IPS-18a (cell line): ENCODE measurements around the gene CCNY.

Source experiments
- H3K27ac ChIP-seq: one replicate; pipeline ENCODE4 v1.5.1; 2013; ENCODE audit warnings: low read length
- H3K27me3 ChIP-seq: one replicate; pipeline ENCODE4 v1.6.1; 2013; ENCODE audit warnings: mild to moderate bottlenecking, low read length; ENCODE audit not compliant: control insufficient read depth, insufficient read depth
- H3K36me3 ChIP-seq: one replicate; pipeline ENCODE4 v1.6.1; 2013; ENCODE audit warnings: low read depth, low read length; ENCODE audit not compliant: control insufficient read depth
- H3K4me1 ChIP-seq: one replicate; pipeline ENCODE4 v1.6.1; 2013; ENCODE audit warnings: low read depth, low read length; ENCODE audit not compliant: control insufficient read depth
- H3K4me3 ChIP-seq: one replicate; pipeline ENCODE4 v1.5.1; 2013; ENCODE audit warnings: low read length
- H3K9ac ChIP-seq: one replicate; pipeline ENCODE4 v1.6.1; 2013; ENCODE audit warnings: mild to moderate bottlenecking, low read length, moderate library complexity
- H3K9me3 ChIP-seq: one replicate; pipeline ENCODE4 v1.6.1; 2013; ENCODE audit warnings: low read depth, low read length; ENCODE audit not compliant: control insufficient read depth

Gene CCNY

GRCh38 chr10:35579116-35579515 is 242.8 kb downstream of the CCNY start:
- H3K27ac ChIP-seq = no peak overlapping the region
- H3K9ac ChIP-seq = no peak overlapping the region
- no peaks in the 10 kb centered on the region for H3K27me3 ChIP-seq
- no peaks in the 10 kb centered on the region for H3K36me3 ChIP-seq
- H3K9me3 ChIP-seq = no peaks in the 10 kb centered on the region
- no peak overlapping the region for H3K4me3 ChIP-seq
- H3K4me1 ChIP-seq = no peaks in the 10 kb centered on the region

- H3K27ac ChIP-seq = no peak overlapping the region
- no peak overlapping the region for H3K9ac ChIP-seq
- H3K27me3 ChIP-seq = no peaks in the 10 kb centered on the region
- H3K36me3 ChIP-seq = no peaks in the 10 kb centered on the region
- no peaks in the 10 kb centered on the region for H3K9me3 ChIP-seq
- no peak overlapping the region for H3K4me3 ChIP-seq
- no peaks in the 10 kb centered on the region for H3K4me1 ChIP-seq
Measured at GRCh38 chr10:35579726-35580422, 243.6 kb downstream of the CCNY start.

- Histone ChIP-seq H3K9ac (no peak overlapping the region), H3K36me3 (no peaks in the 10 kb centered on the region), H3K27me3 (no peaks in the 10 kb centered on the region), H3K4me1 (no peaks in the 10 kb centered on the region), H3K9me3 (no peaks in the 10 kb centered on the region), H3K27ac (no peak overlapping the region), H3K4me3 (no peak overlapping the region)
Measured at GRCh38 chr10:35580423-35580770, 244.1 kb downstream of the CCNY start.

GRCh38 chr10:35581655-35582054 is 245.3 kb downstream of the CCNY start:
- H3K4me3 ChIP-seq = no peak overlapping the region
- no peak overlapping the region for H3K27ac ChIP-seq
- no peaks in the 10 kb centered on the region for H3K4me1 ChIP-seq
- H3K9ac ChIP-seq = no peak overlapping the region
- H3K27me3 ChIP-seq = no peaks in the 10 kb centered on the region
- no peaks in the 10 kb centered on the region for H3K9me3 ChIP-seq
- H3K36me3 ChIP-seq = no peaks in the 10 kb centered on the region

- H3K9ac ChIP-seq = no peak overlapping the region
- no peaks in the 10 kb centered on the region for H3K9me3 ChIP-seq
- no peaks in the 10 kb centered on the region for H3K27me3 ChIP-seq
- H3K4me3 ChIP-seq = no peak overlapping the region
- H3K36me3 ChIP-seq = no peaks in the 10 kb centered on the region
- no peaks in the 10 kb centered on the region for H3K4me1 ChIP-seq
- no peak overlapping the region for H3K27ac ChIP-seq
Measured at GRCh38 chr10:35584946-35585345, 248.6 kb downstream of the CCNY start.

GRCh38 chr10:35585356-35585755 is 249.0 kb downstream of the CCNY start:
- Histone ChIP-seq H3K4me3 (no peak overlapping the region), H3K9ac (no peak overlapping the region), H3K27ac (no peak overlapping the region), H3K36me3 (no peaks in the 10 kb centered on the region), H3K27me3 (no peaks in the 10 kb centered on the region), H3K4me1 (no peaks in the 10 kb centered on the region), H3K9me3 (no peaks in the 10 kb centered on the region)

GRCh38 chr10:35585903-35586535 is 249.7 kb downstream of the CCNY start:
- no peaks in the 10 kb centered on the region for H3K36me3 ChIP-seq
- no peaks in the 10 kb centered on the region for H3K9me3 ChIP-seq
- H3K4me3 ChIP-seq = no peak overlapping the region
- no peak overlapping the region for H3K9ac ChIP-seq
- no peaks in the 10 kb centered on the region for H3K4me1 ChIP-seq
- H3K27ac ChIP-seq = no peak overlapping the region
- no peaks in the 10 kb centered on the region for H3K27me3 ChIP-seq

- no peak overlapping the region for H3K9ac ChIP-seq
- no peaks in the 10 kb centered on the region for H3K36me3 ChIP-seq
- no peak overlapping the region for H3K4me3 ChIP-seq
- H3K4me1 ChIP-seq = peaks cover 9% of the 10 kb centered on the region
- H3K27ac ChIP-seq = no peak overlapping the region
- peaks cover 4% of the 10 kb centered on the region for H3K9me3 ChIP-seq
- H3K27me3 ChIP-seq = no peaks in the 10 kb centered on the region
Measured at GRCh38 chr10:35588836-35589235, 252.5 kb downstream of the CCNY start.

GRCh38 chr10:35592441-35592840 is 256.1 kb downstream of the CCNY start:
- no peak overlapping the region for H3K4me3 ChIP-seq
- peaks cover 4% of the 10 kb centered on the region for H3K9me3 ChIP-seq
- no peaks in the 10 kb centered on the region for H3K36me3 ChIP-seq
- H3K9ac ChIP-seq = no peak overlapping the region
- H3K27me3 ChIP-seq = no peaks in the 10 kb centered on the region
- H3K4me1 ChIP-seq = peaks cover 14% of the 10 kb centered on the region
- no peak overlapping the region for H3K27ac ChIP-seq

GRCh38 chr10:35594115-35595079 is 258.1 kb downstream of the CCNY start:
- Histone ChIP-seq H3K27ac (peak overlapping the region; percentile 76), H3K27me3 (no peaks in the 10 kb centered on the region), H3K36me3 (no peaks in the 10 kb centered on the region), H3K9ac (no peak overlapping the region), H3K4me3 (peak overlapping the region; percentile 1), H3K4me1 (peaks cover 14% of the 10 kb centered on the region), H3K9me3 (peaks cover 4% of the 10 kb centered on the region)

GRCh38 chr10:35595106-35595505 is 258.8 kb downstream of the CCNY start:
- Histone ChIP-seq H3K4me3 (no peak overlapping the region), H3K9ac (no peak overlapping the region)

More at GRCh38 chr10:35595106-35595505, 258.8 kb downstream of the CCNY start:
- Histone ChIP-seq H3K27ac (no peak overlapping the region), H3K27me3 (no peaks in the 10 kb centered on the region), H3K9me3 (peaks cover 4% of the 10 kb centered on the region), H3K4me1 (peaks cover 14% of the 10 kb centered on the region), H3K36me3 (no peaks in the 10 kb centered on the region)
